Liver (tissue), 3 donors: Measurements from ENCODE around the gene NELL1.

Experiments used
- CTCF ChIP-seq: fragments of 150-350 bp; IDR thresholded peaks from 2 replicates; pipeline ENCODE4 v1.5.1; 2017; ENCODE audit warnings: improper control_type of control experiment, low read depth, low read length; ENCODE audit not compliant: missing input control
- MAX ChIP-seq: IDR thresholded peaks from 2 replicates; pipeline ENCODE4 v1.6.1; 2016; ENCODE audit warnings: antibody characterized with exemption
- SP1 ChIP-seq: IDR thresholded peaks from 2 replicates; pipeline ENCODE4 v1.6.1; 2018; ENCODE audit warnings: antibody characterized with exemption, mild to moderate bottlenecking
- donor health status: healthy.
- donor health status: healthy.

- TF ChIP-seq MAX (no peak), CTCF (no peak), SP1 (no peak)
Observed at GRCh38 chr11:20917306-20917705, 247.9 kb downstream of the NELL1 start.
